ENCODE results near the gene HDC. TPM values are rescaled to one million over a fixed set of nuclear protein-coding genes. Genes with fewer than 3 reads are reported as not detected.

Gene HDC
- total and polyA plus RNA-seq, 10 of the 15 experiments (the other 5 are each of a cell fraction or from before 2014, with no cell fraction given): not detected

GRCh38 chr15:50302581-50302980 lies 37.1 kb upstream of the HDC start (continued):
- no peak for TF ChIP-seq ZBTB4 (CRISPR knock-in tag; IDR thresholded peaks at IDR 0.05)
- no peak for TF ChIP-seq ZSCAN29 (IDR thresholded peaks at IDR 0.05)

- FAIRE-seq: no peak
- Histone ChIP-seq H3K27ac (ENCODE audit: control insufficient read depth, insufficient read depth) (no peak overlapping the region), H4K20me1 (ENCODE audit: control insufficient read depth, insufficient read depth) (no peaks in the 10 kb centered on the region), H3K9me3 (replicated peaks; ENCODE audit: control insufficient read depth, insufficient read depth, low read length) (no peaks in the 10 kb centered on the region), H3K4me3 (no peak overlapping the region), H3K36me3 (ENCODE audit: control insufficient read depth in 2 of 2, insufficient read depth in 2 of 2, low read length in 1 of 2) (peaks cover 0 to 13% of the 10 kb centered on the region in 2 experiments; a peak in 2 of 4 replicates), H3K27me3 (replicated peaks in 1 of 2; ENCODE audit: control insufficient read depth in 2 of 2, insufficient read depth in 2 of 2, low read length in 1 of 2) (no peaks in the 10 kb centered on the region), H3K4me1 (ENCODE audit: control insufficient read depth, insufficient read depth, low read length) (peaks cover 4% of the 10 kb centered on the region), H3K9ac (ENCODE audit: control insufficient read depth, insufficient read depth, low read length) (no peak overlapping the region), H3K4me2 (ENCODE audit: control insufficient read depth, insufficient read depth) (no peak overlapping the region), H3K79me2 (ENCODE audit: control insufficient read depth, insufficient read depth, low read length) (no peaks in the 10 kb centered on the region), H2AFZ (ENCODE audit: control insufficient read depth, low read depth, low read length) (no peak overlapping the region)
- BruUV-seq (replicated peaks): no TSS peak
- ChIA-PET RAD21 (ENCODE audit: unreplicated experiment) (no interaction called here), CTCF (interaction anchor here (0.6 to 1.3 kb wide), 2 partner anchors 18 to 39 kb away, joined by 3 to 4 read pairs; no protein-coding TSS in a partner anchor), SMC1A (ENCODE audit: uncharacterized antibody, unreplicated experiment) (no interaction called here), POLR2A (no interaction called here)
- no peak for TF ChIP-seq ZBTB40 (IDR thresholded peaks at IDR 0.05; ENCODE audit: borderline replicate concordance)
- no peak for TF ChIP-seq ZBTB33 (IDR thresholded peaks at IDR 0.05)
- TF ChIP-seq CEBPB (IDR thresholded peaks at IDR 0.05; ENCODE audit: borderline replicate concordance in 1 of 2, low read depth in 2 of 2, low read length in 2 of 2): no peak
- no peak for TF ChIP-seq KAT2A (conservative IDR thresholded peaks at IDR 0.05; ENCODE audit: control insufficient read depth, low read depth, low read length)
- no peak for TF ChIP-seq CTCF (IDR thresholded peaks at IDR 0.05 in 2 of 3, conservative IDR thresholded peaks at IDR 0.05 in 1 of 3; ENCODE audit: control insufficient read depth in 2 of 3, extremely low read depth in 1 of 3, insufficient read depth in 1 of 3, low read depth in 3 of 3, low read length in 3 of 3)
- TF ChIP-seq RB1 (IDR thresholded peaks at IDR 0.05; ENCODE audit: borderline replicate concordance): no peak
- ATAC-seq: no peak
- WGBS (ENCODE audit: insufficient coverage, insufficient replicate concordance, low lambda C conversion rate, missing lambda C conversion rate): 97% methylated on average over 2 of the region's 2 CpGs
- intact Hi-C loops (cut with micrococcal nuclease; ENCODE audit: unreplicated experiment): no loop called here
- in situ Hi-C loops (cut with MboI): no loop called here
- no peak for DNase-seq (ENCODE audit: low read depth, low spot score)
Measured at GRCh38 chr15:50298340-50298739, 32.8 kb upstream of the HDC start.
